MCF 10A (cell line): Measurements from ENCODE around the gene PLA2G4B. TPM values are rescaled to one million over a fixed set of nuclear protein-coding genes. Genes with fewer than 3 reads are reported as not detected.

ENCODE experiments used
- BruUV-seq: library from RNA; stranded (reverse); fragments of 400-500 nt; replicated peaks from 2 replicates; lab custom pipeline; 2021; lab: Mats Ljungman, UMichigan
- CTCF ChIA-PET: fragments of 300-600 bp; sonication (Branson Sonifier 250); formaldehyde crosslinking; extraction: SDS; loops from one replicate; lab custom pipeline; 2021; ENCODE audit warnings: antibody characterized with exemption, inconsistent platforms; lab: Yijun Ruan, JAX
- POLR2A ChIA-PET: fragments of 300-600, 350-650 bp; sonication (Branson Sonifier 250); formaldehyde crosslinking; extraction: SDS; loops from one replicate; lab custom pipeline; 2020; ENCODE audit warnings: antibody characterized with exemption, inconsistent platforms; lab: Yijun Ruan, JAX
- DNase-seq: peaks from one replicate; pipeline ENCODE4 v3.0.0-alpha.2; 2018; ENCODE audit not compliant: unreplicated experiment
- H3K27ac Mint-ChIP-seq: one replicate; pipeline ENCODE4 v1.8.0; 2022; ENCODE audit warnings: mild to moderate bottlenecking, low read depth, mixed read lengths; ENCODE audit not compliant: unreplicated experiment
- H3K27me3 Mint-ChIP-seq: one replicate; pipeline ENCODE4 v1.8.0; 2022; ENCODE audit warnings: mixed read lengths; ENCODE audit not compliant: insufficient read depth, unreplicated experiment
- H3K36me3 Mint-ChIP-seq: one replicate; pipeline ENCODE4 v1.8.0; 2022; ENCODE audit warnings: mild to moderate bottlenecking, moderate library complexity, mixed read lengths; ENCODE audit not compliant: insufficient read depth, unreplicated experiment
- H3K4me1 Mint-ChIP-seq: one replicate; pipeline ENCODE4 v1.8.0; 2022; ENCODE audit warnings: mixed read lengths; ENCODE audit not compliant: insufficient read depth, unreplicated experiment
- H3K4me3 Mint-ChIP-seq: one replicate; pipeline ENCODE4 v1.8.0; 2022; ENCODE audit warnings: mild to moderate bottlenecking, moderate library complexity, mixed read lengths; ENCODE audit not compliant: unreplicated experiment
- H3K9me3 Mint-ChIP-seq: one replicate; pipeline ENCODE4 v1.8.0; 2022; ENCODE audit warnings: mixed read lengths; ENCODE audit not compliant: unreplicated experiment
- intact Hi-C: fragments of 100-400 bp; cut with micrococcal nuclease; formaldehyde crosslinking; loops from 2 replicates; pipeline ENCODE4 v1.14.1; 2022
- total RNA-seq: library from RNA; stranded (reverse); gene quantifications from 2 replicates; pipeline ENCODE4 v1.2.3, GENCODE V29; 2022
- TF ChIP-seq, protein P1 (sequence below): fragments of 200-600 bp; IDR thresholded peaks from one replicate; pipeline ENCODE4 v1.8.0; 2022; ENCODE audit warnings: antibody characterized with exemption, mild to moderate bottlenecking; ENCODE audit not compliant: unreplicated experiment

PLA2G4B gene
- total RNA-seq, 1 experiment from 2014 or later: 3.8 TPM

GRCh38 chr15:41850482-41851166 is 12.0 kb downstream of the PLA2G4B start:
- Mint-ChIP-seq H3K4me3 (no peak overlapping the region), H3K36me3 (peaks cover 9% of the 10 kb centered on the region), H3K9me3 (no peaks in the 10 kb centered on the region), H3K27me3 (no peaks in the 10 kb centered on the region), H3K4me1 (no peaks in the 10 kb centered on the region), H3K27ac (no peak overlapping the region)
- ChIA-PET POLR2A (interaction anchor here (0.6 to 1.6 kb wide), 5 partner anchors 11 to 293 kb away, joined by 3 to 5 read pairs (median 4); partner anchors contain the start of genes MAPKBP1 and PLA2G4B), CTCF (interaction anchor here (0.5 kb wide), 1 partner anchor 311 kb away, joined by 3 read pairs; no protein-coding TSS in a partner anchor)
- no peak for DNase-seq
- TF ChIP-seq, protein P1, sequence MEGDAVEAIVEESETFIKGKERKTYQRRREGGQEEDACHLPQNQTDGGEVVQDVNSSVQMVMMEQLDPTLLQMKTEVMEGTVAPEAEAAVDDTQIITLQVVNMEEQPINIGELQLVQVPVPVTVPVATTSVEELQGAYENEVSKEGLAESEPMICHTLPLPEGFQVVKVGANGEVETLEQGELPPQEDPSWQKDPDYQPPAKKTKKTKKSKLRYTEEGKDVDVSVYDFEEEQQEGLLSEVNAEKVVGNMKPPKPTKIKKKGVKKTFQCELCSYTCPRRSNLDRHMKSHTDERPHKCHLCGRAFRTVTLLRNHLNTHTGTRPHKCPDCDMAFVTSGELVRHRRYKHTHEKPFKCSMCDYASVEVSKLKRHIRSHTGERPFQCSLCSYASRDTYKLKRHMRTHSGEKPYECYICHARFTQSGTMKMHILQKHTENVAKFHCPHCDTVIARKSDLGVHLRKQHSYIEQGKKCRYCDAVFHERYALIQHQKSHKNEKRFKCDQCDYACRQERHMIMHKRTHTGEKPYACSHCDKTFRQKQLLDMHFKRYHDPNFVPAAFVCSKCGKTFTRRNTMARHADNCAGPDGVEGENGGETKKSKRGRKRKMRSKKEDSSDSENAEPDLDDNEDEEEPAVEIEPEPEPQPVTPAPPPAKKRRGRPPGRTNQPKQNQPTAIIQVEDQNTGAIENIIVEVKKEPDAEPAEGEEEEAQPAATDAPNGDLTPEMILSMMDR: no peak
- no TSS peak for BruUV-seq
- intact Hi-C loops: no loop called here

GRCh38 chr15:41851167-41851523 is 12.5 kb downstream of the PLA2G4B start:
- BruUV-seq: no TSS peak
- TF ChIP-seq, protein P1: no peak
- CTCF ChIA-PET: interaction anchor here (0.9 kb wide), 1 partner anchor 12 kb away, joined by 3 read pairs; the partner anchor contains the start of gene PLA2G4B
- H3K27ac Mint-ChIP-seq: no peak overlapping the region
- H3K36me3 Mint-ChIP-seq: peaks cover 11% of the 10 kb centered on the region
- POLR2A ChIA-PET: interaction anchor here (0.6 to 1.6 kb wide), 4 partner anchors 13 to 293 kb away, joined by 3 to 4 read pairs (median 4); partner anchors contain the start of genes MAPKBP1 and PLA2G4B
- no peak overlapping the region for H3K4me3 Mint-ChIP-seq
- no peaks in the 10 kb centered on the region for H3K9me3 Mint-ChIP-seq
- DNase-seq: no peak
- intact Hi-C loops: no loop called here
- H3K4me1 Mint-ChIP-seq: no peaks in the 10 kb centered on the region
- no peaks in the 10 kb centered on the region for H3K27me3 Mint-ChIP-seq

- H3K4me3 Mint-ChIP-seq: no peak overlapping the region
- no peak for DNase-seq
- intact Hi-C loops: no loop called here
- BruUV-seq: no TSS peak
- no peaks in the 10 kb centered on the region for H3K9me3 Mint-ChIP-seq
- peaks cover 11% of the 10 kb centered on the region for H3K36me3 Mint-ChIP-seq
- no peak overlapping the region for H3K27ac Mint-ChIP-seq
- H3K27me3 Mint-ChIP-seq: no peaks in the 10 kb centered on the region
- TF ChIP-seq, protein P1: no peak
- ChIA-PET CTCF (interaction anchor here (0.8 to 0.9 kb wide), 2 partner anchors 13 to 232 kb away, joined by 3 to 4 read pairs; partner anchors contain the start of gene PLA2G4B), POLR2A (interaction anchor here (0.7 to 1.6 kb wide), 6 partner anchors 11 to 79 kb away, joined by 3 to 5 read pairs (median 4); partner anchors contain the start of genes MAPKBP1 and PLA2G4B)
- no peaks in the 10 kb centered on the region for H3K4me1 Mint-ChIP-seq
Measured at GRCh38 chr15:41851755-41852370, 13.2 kb downstream of the PLA2G4B start.
